Measurements from ENCODE around the gene DNASE1L3. TPM values are rescaled to one million over a fixed set of nuclear protein-coding genes. Genes with fewer than 3 reads are reported as not detected.

Gene DNASE1L3
- total and polyA plus RNA-seq, 12 donors: 1.2 to 4.6 (median 2.4) TPM

- no peaks in the 10 kb centered on the region for H3K27me3 ChIP-seq
- H3K4me1 ChIP-seq: peaks cover 0 to 18% (median 0%) of the 10 kb centered on the region in 9 donors
- H3K27ac ChIP-seq: peak overlapping the region in 1 of 10 donors; percentile 54
- WGBS, 2 donors: 87 to 88% methylated on average over 13 of the region's 13 CpGs
- H3K9me3 ChIP-seq: no peaks in the 10 kb centered on the region
- no peak overlapping the region for H3K4me3 ChIP-seq
- TF ChIP-seq CTCF (IDR thresholded peaks at IDR 0.05): no peak
- intact Hi-C loops (cut with DNase I): loop anchor here in 1 of 10 donors (2.0 kb wide), 1 partner anchor 28 kb away; no protein-coding TSS in a partner anchor
- H3K36me3 ChIP-seq: peaks cover 0 to 100% (median 68%) of the 10 kb centered on the region in 9 donors
- ATAC-seq: no peak
- no peak for DNase-seq
These were observed 60.0 kb downstream of the DNASE1L3 start for GRCh38 chr3:58150810-58151199.

- ATAC-seq (no peak), DNase-seq (no peak)
- no peaks in the 10 kb centered on the region for H3K9me3 ChIP-seq
- peaks cover 0 to 18% (median 0%) of the 10 kb centered on the region in 9 donors for H3K4me1 ChIP-seq
- peak overlapping the region in 1 of 10 donors; percentile 54 for H3K27ac ChIP-seq
- no peak for TF ChIP-seq CTCF (IDR thresholded peaks at IDR 0.05)
- intact Hi-C loops (cut with DNase I): loop anchor here in 1 of 10 donors (2.0 kb wide), 1 partner anchor 27 kb away; no protein-coding TSS in a partner anchor
- no peak overlapping the region for H3K4me3 ChIP-seq
- 94 to 95% methylated on average over 14 of the region's 14 CpGs for WGBS, 2 donors
- peaks cover 0 to 100% (median 64%) of the 10 kb centered on the region in 9 donors for H3K36me3 ChIP-seq
- H3K27me3 ChIP-seq: no peaks in the 10 kb centered on the region
These were observed 60.5 kb downstream of the DNASE1L3 start for GRCh38 chr3:58150130-58150809.

- Histone ChIP-seq H3K9me3 (no peaks in the 10 kb centered on the region), H3K36me3 (peaks cover 0 to 100% (median 62%) of the 10 kb centered on the region in 9 donors), H3K27ac (no peak overlapping the region), H3K27me3 (no peaks in the 10 kb centered on the region), H3K4me3 (no peak overlapping the region), H3K4me1 (peaks cover 0 to 14% (median 0%) of the 10 kb centered on the region in 9 donors)
- DNase-seq (no peak), ATAC-seq (no peak)
- TF ChIP-seq CTCF (IDR thresholded peaks at IDR 0.05): no peak
- 97 to 99% methylated on average over 9 of the region's 9 CpGs for WGBS, 2 donors
- intact Hi-C loops (cut with DNase I): no loop called here
These were observed 62.7 kb downstream of the DNASE1L3 start for GRCh38 chr3:58148049-58148448.

- no peak for ATAC-seq
- no peaks in the 10 kb centered on the region for H3K27me3 ChIP-seq
- no peak for TF ChIP-seq CTCF (IDR thresholded peaks at IDR 0.05)
- peaks cover 0 to 100% (median 62%) of the 10 kb centered on the region in 9 donors for H3K36me3 ChIP-seq
- 91 to 92% methylated on average over 7 of the region's 7 CpGs for WGBS, 2 donors
- H3K9me3 ChIP-seq: no peaks in the 10 kb centered on the region
- intact Hi-C loops (cut with DNase I): no loop called here
- H3K27ac ChIP-seq: no peak overlapping the region
- no peak for DNase-seq
- H3K4me1 ChIP-seq: no peaks in the 10 kb centered on the region
- no peak overlapping the region for H3K4me3 ChIP-seq
These were observed 66.1 kb downstream of the DNASE1L3 start for GRCh38 chr3:58144478-58145325.

Data from heart right ventricle (tissue), 16 donors.